ACC112 (cell line): Measurements from ENCODE around the gene MEF2C.

ENCODE experiments used
- H2AFZ ChIP-seq: fragments of 200-600 bp; sonication (generic); one replicate; pipeline ENCODE4 v1.6.0; 2017; ENCODE audit warnings: antibody characterized with exemption, low read length; ENCODE audit not compliant: unreplicated experiment
- H3K27ac ChIP-seq: fragments of 200-600 bp; sonication (generic); 2 replicates; pipeline ENCODE4 v1.5.1; 2014; ENCODE audit warnings: low read depth, mild to moderate bottlenecking, antibody characterized with exemption, low read length, moderate library complexity
- H3K27me3 ChIP-seq: fragments of 200-600 bp; sonication (generic); 2 replicates; pipeline ENCODE4 v1.6.1; 2014; ENCODE audit warnings: mild to moderate bottlenecking, antibody characterized with exemption, low read length, moderate library complexity, mixed read lengths; ENCODE audit not compliant: insufficient read depth
- H3K36me3 ChIP-seq: fragments of 200-600 bp; sonication (generic); 2 replicates; pipeline ENCODE4 v1.6.1; 2016; ENCODE audit warnings: mild to moderate bottlenecking, antibody characterized with exemption, low read length, moderate library complexity, mixed read lengths; ENCODE audit not compliant: insufficient read depth
- H3K4me1 ChIP-seq: fragments of 200-600 bp; sonication (generic); one replicate; pipeline ENCODE4 v1.6.1; 2016; ENCODE audit warnings: low read length, mixed read lengths; ENCODE audit not compliant: insufficient read depth, unreplicated experiment, control insufficient read depth
- H3K4me3 ChIP-seq: fragments of 200-600 bp; sonication (generic); 2 replicates; pipeline ENCODE4 v1.5.1; 2014; ENCODE audit warnings: mild to moderate bottlenecking, low read depth, low read length
- H3K79me2 ChIP-seq: fragments of 200-600 bp; sonication (generic); one replicate; pipeline ENCODE4 v1.6.0; 2016; ENCODE audit warnings: low read length; ENCODE audit not compliant: control insufficient read depth, unreplicated experiment, insufficient read depth

Gene MEF2C

DNA sequence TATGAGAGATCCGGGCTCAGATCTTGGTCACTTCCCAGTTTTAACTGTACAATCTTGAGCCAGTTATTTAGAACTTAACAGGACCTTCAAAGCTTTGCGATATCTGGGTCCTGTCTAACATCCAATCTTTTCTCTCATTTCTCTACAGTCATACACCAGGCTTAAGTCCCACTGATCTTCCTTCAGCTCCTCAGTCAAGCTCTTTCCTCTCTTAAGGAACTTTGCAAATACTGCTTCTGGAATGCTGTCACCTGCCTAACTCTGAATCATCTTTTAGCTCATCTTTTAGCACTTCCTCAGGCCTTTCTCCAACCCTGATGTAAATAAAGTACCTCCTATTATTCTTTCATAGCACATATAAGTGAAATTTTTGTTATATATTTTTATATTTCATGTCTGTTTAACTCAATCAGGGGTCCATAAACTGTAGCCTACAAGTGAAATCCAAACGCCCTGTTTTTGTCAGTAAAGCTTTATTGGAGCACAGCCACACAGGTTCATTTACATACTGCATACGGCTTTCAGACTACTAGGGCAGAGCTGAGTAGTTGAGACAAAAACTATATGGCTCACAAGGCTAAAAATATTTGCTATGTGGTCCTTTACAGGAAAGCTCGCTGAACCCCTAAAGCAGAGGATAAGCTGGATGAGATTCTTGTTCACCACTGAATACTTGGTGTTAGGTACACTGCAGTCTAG lies 63.5 kb downstream of the MEF2C start:
- H3K27me3 ChIP-seq: no peaks in the 10 kb centered on the region
- no peaks in the 10 kb centered on the region for H3K4me1 ChIP-seq
- H3K4me3 ChIP-seq: no peak overlapping the region
- H3K79me2 ChIP-seq: no peaks in the 10 kb centered on the region
- no peak overlapping the region for H3K27ac ChIP-seq
- no peaks in the 10 kb centered on the region for H3K36me3 ChIP-seq
- H2AFZ ChIP-seq: no peak overlapping the region

- Histone ChIP-seq H2AFZ (no peak overlapping the region), H3K79me2 (no peaks in the 10 kb centered on the region), H3K27ac (no peak overlapping the region), H3K4me1 (no peaks in the 10 kb centered on the region), H3K36me3 (no peaks in the 10 kb centered on the region), H3K27me3 (no peaks in the 10 kb centered on the region), H3K4me3 (no peak overlapping the region)
Observed at GRCh38 chr5:88818296-88818695, 64.7 kb downstream of the MEF2C start.

- H2AFZ ChIP-seq: no peak overlapping the region
- H3K27me3 ChIP-seq: no peaks in the 10 kb centered on the region
- no peak overlapping the region for H3K27ac ChIP-seq
- H3K4me3 ChIP-seq: no peak overlapping the region
- H3K4me1 ChIP-seq: no peaks in the 10 kb centered on the region
- no peaks in the 10 kb centered on the region for H3K36me3 ChIP-seq
- H3K79me2 ChIP-seq: no peaks in the 10 kb centered on the region
Observed at GRCh38 chr5:88816195-88816594, 66.8 kb downstream of the MEF2C start.

- no peaks in the 10 kb centered on the region for H3K4me1 ChIP-seq
- no peak overlapping the region for H3K4me3 ChIP-seq
- no peak overlapping the region for H3K27ac ChIP-seq
- no peak overlapping the region for H2AFZ ChIP-seq
- H3K79me2 ChIP-seq: no peaks in the 10 kb centered on the region
- no peaks in the 10 kb centered on the region for H3K27me3 ChIP-seq
- H3K36me3 ChIP-seq: no peaks in the 10 kb centered on the region
Observed at GRCh38 chr5:88815050-88815789, 67.8 kb downstream of the MEF2C start.

DNA sequence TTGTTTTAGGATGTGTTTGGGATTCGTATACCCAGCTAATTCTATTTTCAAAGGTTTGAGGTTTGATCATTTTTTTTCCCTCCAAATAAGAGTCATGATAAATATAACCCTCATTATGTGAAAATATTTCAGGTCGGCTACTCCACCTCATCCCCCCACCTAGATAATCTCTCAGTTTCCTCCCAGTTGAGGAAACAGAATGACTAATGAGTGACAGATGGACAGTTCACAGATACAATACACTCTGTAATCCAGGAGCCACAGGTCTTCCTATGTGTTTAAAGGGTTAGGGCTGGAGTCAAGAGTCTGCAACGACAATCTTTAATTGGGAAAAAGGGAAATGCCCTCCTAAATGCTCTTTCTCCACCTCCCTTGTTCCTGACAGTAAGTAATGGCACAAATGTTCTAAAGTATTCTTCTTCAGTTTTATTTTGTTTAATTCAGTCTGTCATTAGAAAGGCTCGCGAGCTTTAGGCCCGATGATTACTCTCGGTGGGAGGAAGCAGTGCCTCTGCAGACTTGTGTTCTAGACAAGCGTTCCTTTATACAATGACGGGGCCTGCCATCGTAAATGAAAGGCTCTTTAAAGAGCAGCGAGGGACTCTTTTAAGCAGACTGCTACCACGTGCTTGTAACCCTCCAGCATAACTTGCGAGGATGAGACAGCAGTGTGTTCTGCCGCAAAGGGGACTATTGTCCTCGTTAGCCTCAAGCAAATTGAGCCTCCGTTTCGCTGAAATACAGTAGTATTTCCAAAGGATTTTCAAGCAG lies 69.0 kb downstream of the MEF2C start:
- no peaks in the 10 kb centered on the region for H3K27me3 ChIP-seq
- no peaks in the 10 kb centered on the region for H3K36me3 ChIP-seq
- no peak overlapping the region for H2AFZ ChIP-seq
- no peak overlapping the region for H3K27ac ChIP-seq
- no peak overlapping the region for H3K4me3 ChIP-seq
- H3K79me2 ChIP-seq: no peaks in the 10 kb centered on the region
- H3K4me1 ChIP-seq: no peaks in the 10 kb centered on the region

DNA sequence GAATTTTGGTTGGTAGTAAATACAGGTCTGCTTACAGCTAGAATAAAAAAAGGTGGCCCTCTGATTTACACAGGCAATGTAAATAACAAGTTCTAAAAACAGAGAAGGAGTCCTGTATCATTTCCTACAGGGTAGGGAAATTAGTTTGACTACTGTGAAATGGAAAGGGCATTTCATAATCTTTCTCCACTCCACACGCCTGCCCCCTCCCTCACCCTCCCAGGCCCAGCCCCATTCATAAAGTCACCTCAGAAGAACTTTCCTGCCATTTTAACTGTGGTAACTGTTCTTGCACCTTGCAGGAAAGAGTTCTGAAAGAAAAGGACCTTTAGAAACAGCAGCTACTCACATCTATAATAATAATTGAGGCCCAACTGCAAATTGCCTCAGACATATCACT lies 69.7 kb downstream of the MEF2C start:
- no peaks in the 10 kb centered on the region for H3K27me3 ChIP-seq
- H3K4me3 ChIP-seq: no peak overlapping the region
- no peaks in the 10 kb centered on the region for H3K79me2 ChIP-seq
- H2AFZ ChIP-seq: no peak overlapping the region
- no peaks in the 10 kb centered on the region for H3K4me1 ChIP-seq
- no peak overlapping the region for H3K27ac ChIP-seq
- H3K36me3 ChIP-seq: no peaks in the 10 kb centered on the region

GRCh38 chr5:88808153-88808552 lies 74.8 kb downstream of the MEF2C start:
- Histone ChIP-seq H3K27ac (no peak overlapping the region), H3K4me3 (no peak overlapping the region), H3K4me1 (no peaks in the 10 kb centered on the region), H3K79me2 (no peaks in the 10 kb centered on the region), H3K27me3 (no peaks in the 10 kb centered on the region), H3K36me3 (no peaks in the 10 kb centered on the region), H2AFZ (no peak overlapping the region)

- Histone ChIP-seq H3K79me2 (no peaks in the 10 kb centered on the region), H3K36me3 (no peaks in the 10 kb centered on the region), H3K4me3 (no peak overlapping the region), H3K4me1 (no peaks in the 10 kb centered on the region), H3K27ac (no peak overlapping the region), H2AFZ (no peak overlapping the region), H3K27me3 (no peaks in the 10 kb centered on the region)
Observed at GRCh38 chr5:88807327-88807726, 75.7 kb downstream of the MEF2C start.

- H2AFZ ChIP-seq: no peak overlapping the region
- no peak overlapping the region for H3K4me3 ChIP-seq
- H3K4me1 ChIP-seq: no peaks in the 10 kb centered on the region
- no peaks in the 10 kb centered on the region for H3K36me3 ChIP-seq
- H3K27ac ChIP-seq: no peak overlapping the region
- H3K27me3 ChIP-seq: no peaks in the 10 kb centered on the region
- no peaks in the 10 kb centered on the region for H3K79me2 ChIP-seq
Observed at GRCh38 chr5:88806338-88806737, 76.6 kb downstream of the MEF2C start.

DNA sequence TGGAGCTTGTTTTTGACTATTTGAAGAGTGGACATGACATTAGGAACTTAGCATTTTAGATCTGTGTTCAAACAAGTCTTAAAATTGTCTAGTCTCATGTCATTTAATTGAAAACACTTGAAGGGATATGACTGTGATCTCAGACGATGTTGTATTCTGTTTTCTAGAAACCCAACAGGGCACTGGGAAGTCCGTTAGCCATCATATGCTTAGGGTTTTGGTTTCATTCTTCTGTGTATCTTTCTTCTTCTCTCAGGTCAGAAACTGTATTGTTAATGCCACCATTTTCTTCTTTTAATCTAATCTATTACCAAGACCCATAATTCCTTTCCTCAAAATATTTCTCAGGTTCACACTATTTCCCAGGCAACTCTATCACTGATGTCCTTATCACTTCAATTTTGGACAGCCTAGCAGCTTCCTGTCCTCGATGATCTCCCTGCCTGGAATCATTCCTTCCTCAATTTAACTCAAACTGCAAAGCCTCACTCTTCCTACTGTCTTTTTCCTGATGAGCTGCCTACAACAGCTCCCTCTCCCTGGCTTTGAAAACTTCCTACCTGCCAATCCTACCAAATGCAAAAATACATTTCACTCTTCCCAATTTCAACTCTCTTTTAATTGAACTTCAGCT lies 77.7 kb downstream of the MEF2C start:
- Histone ChIP-seq H3K27ac (no peak overlapping the region), H3K36me3 (no peaks in the 10 kb centered on the region), H3K27me3 (no peaks in the 10 kb centered on the region), H3K4me1 (no peaks in the 10 kb centered on the region), H3K4me3 (no peak overlapping the region), H3K79me2 (no peaks in the 10 kb centered on the region), H2AFZ (no peak overlapping the region)
